NCI-H128 (cell line): ENCODE data around the gene SGSM2.

Experiments used
- DNase-seq: peaks from one replicate; lab custom pipeline; 2025; ENCODE audit not compliant: unreplicated experiment; lab: John Stamatoyannopoulos, UW

Gene SGSM2

GRCh38 chr17:2366747-2367494 lies 29.6 kb downstream of the SGSM2 start:
- no peak for DNase-seq

- no peak for DNase-seq
These were observed 31.1 kb downstream of the SGSM2 start for GRCh38 chr17:2368359-2368758.

GRCh38 chr17:2369039-2369438 lies 31.7 kb downstream of the SGSM2 start:
- DNase-seq = no peak

GRCh38 chr17:2369551-2370210 lies 32.4 kb downstream of the SGSM2 start:
- no peak for DNase-seq

GRCh38 chr17:2370211-2370589 lies 32.9 kb downstream of the SGSM2 start:
- DNase-seq = no peak

- DNase-seq = no peak
These were observed 34.2 kb downstream of the SGSM2 start for GRCh38 chr17:2371183-2372130.

- no peak for DNase-seq
These were observed 34.9 kb downstream of the SGSM2 start for GRCh38 chr17:2372180-2372579.

GRCh38 chr17:2372681-2373080 lies 35.4 kb downstream of the SGSM2 start:
- DNase-seq = no peak

GRCh38 chr17:2373179-2373578 lies 35.9 kb downstream of the SGSM2 start:
- no peak for DNase-seq

- no peak for DNase-seq
These were observed 37.4 kb downstream of the SGSM2 start for GRCh38 chr17:2374549-2375285.

- no peak for DNase-seq
These were observed 38.1 kb downstream of the SGSM2 start for GRCh38 chr17:2375406-2375805.

GRCh38 chr17:2376107-2376506 lies 38.8 kb downstream of the SGSM2 start:
- DNase-seq = no peak

- no peak for DNase-seq
These were observed 40.4 kb downstream of the SGSM2 start for GRCh38 chr17:2377659-2378058.

GRCh38 chr17:2378905-2379304 lies 41.6 kb downstream of the SGSM2 start:
- no peak for DNase-seq

GRCh38 chr17:2379489-2380225 lies 42.4 kb downstream of the SGSM2 start:
- DNase-seq = no peak

GRCh38 chr17:2380226-2380922 lies 43.1 kb downstream of the SGSM2 start:
- no peak for DNase-seq

GRCh38 chr17:2380950-2381649 lies 43.8 kb downstream of the SGSM2 start:
- DNase-seq = no peak

- DNase-seq = no peak
These were observed 46.4 kb downstream of the SGSM2 start for GRCh38 chr17:2383628-2384167.
